SH-SY5Y (cell line): ENCODE results near the gene ACIN1.

Source experiments
- GATA2 ChIP-seq: IDR thresholded peaks from 2 replicates; pipeline ENCODE4 v1.6.1; 2011; ENCODE audit warnings: mild to moderate bottlenecking, low read depth, low read length
- GATA3 ChIP-seq: IDR thresholded peaks from 2 replicates; pipeline ENCODE4 v1.6.1; 2011; ENCODE audit warnings: low read depth, mild to moderate bottlenecking, low read length, moderate library complexity

Gene ACIN1

GRCh38 chr14:23117371-23118020, 22.6 kb upstream of the ACIN1 start:
- TF ChIP-seq GATA2: no peak
- no peak for TF ChIP-seq GATA3

- no peak for TF ChIP-seq GATA3
- TF ChIP-seq GATA2: no peak
These were observed 21.0 kb upstream of the ACIN1 start for GRCh38 chr14:23115918-23116317.

DNA sequence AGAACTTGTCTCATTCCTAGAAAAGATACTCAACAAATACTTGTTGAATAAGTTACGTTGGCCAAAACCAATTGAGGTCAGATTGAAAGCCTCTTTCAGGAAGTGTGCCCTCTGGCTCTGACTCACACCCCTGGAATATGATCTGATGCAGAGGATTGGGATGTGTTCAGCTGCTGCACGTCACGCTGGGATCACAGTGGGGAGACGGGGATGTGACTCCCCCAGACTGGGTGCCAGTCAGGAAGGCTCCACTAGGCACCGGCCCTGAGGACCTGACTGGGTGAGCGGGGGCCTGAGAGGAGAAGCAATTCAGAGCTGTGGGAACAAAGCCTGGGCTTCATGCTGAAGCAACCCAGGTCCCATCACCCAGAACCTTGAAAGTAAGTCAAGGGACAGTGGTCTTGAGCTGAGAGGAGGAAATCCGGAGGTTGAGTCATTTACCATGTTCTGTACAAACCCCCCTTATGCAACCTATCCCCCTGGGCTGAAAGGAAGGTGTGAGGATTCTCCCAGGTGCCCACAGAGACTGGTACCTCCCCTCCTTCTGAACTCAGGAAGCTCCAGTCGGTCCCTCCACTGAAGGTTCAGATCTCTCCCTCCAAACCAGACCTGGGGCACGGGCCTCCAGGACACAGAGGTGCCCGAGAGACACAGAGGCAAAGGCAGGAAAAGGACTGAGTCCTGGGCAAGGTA, 20.2 kb upstream of the ACIN1 start:
- TF ChIP-seq GATA3 (no peak), GATA2 (no peak)

- no peak for TF ChIP-seq GATA3
- TF ChIP-seq GATA2: no peak
These were observed 19.7 kb upstream of the ACIN1 start for GRCh38 chr14:23114669-23115038.

DNA sequence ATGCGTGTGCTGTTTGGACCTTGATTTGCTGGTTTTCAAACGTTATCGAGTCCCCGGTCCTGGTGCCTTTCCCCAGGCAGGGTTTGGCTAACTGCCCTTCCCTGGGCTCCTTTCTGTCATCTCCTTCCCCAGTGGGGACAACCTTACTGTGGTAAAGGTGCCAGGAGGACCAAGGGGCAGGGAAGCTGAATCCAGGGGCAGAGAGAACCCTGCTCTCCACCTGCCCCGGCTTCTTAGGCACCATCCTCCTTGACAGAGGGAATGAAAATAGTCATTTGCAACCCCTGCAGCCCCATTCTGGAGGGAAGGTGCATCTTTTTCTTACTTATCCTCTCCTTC, 19.2 kb upstream of the ACIN1 start:
- no peak for TF ChIP-seq GATA2
- no peak for TF ChIP-seq GATA3

DNA sequence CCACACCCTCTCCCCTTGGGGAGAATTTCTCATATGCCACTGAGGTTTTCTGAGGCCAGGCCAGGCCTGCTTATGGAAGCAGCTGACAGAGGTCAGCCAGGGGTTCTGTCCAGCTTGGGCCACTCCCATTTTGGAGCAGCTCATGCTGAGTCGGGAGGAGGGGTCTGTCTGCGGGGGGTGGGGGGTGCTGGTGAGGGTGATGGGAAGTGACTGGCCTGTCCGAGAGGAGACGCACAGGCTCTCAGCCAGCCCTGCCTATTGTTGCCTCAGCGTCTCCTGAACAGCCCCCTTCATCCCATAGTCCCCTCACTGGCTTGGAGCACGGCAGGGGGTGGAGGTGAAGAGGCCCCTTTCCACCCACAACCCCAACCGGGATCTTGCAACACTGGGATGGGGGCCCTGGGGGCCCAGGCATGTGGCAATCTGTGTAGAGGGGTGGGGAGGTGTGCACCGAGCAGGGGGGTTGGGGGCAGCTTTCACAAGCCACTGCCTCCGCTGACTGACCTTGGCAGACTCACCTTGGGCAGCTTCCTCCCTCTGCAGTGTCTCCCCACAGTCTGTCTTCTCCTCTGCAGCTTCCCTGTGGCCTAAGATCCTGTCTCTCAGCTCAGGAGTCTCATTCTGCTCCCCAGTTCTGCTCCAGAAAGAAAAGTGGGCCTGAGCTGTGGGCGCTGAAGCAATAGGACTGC, 18.6 kb upstream of the ACIN1 start:
- TF ChIP-seq GATA3 (no peak), GATA2 (no peak)

- TF ChIP-seq GATA2: no peak
- no peak for TF ChIP-seq GATA3
These were observed 17.6 kb upstream of the ACIN1 start for GRCh38 chr14:23112359-23113178.

- TF ChIP-seq GATA3 (no peak), GATA2 (no peak)
These were observed 15.8 kb upstream of the ACIN1 start for GRCh38 chr14:23110579-23111365.

GRCh38 chr14:23109769-23110168, 14.8 kb upstream of the ACIN1 start:
- TF ChIP-seq GATA2 (no peak), GATA3 (no peak)

GRCh38 chr14:23106747-23107045, 11.8 kb upstream of the ACIN1 start:
- TF ChIP-seq GATA3 (no peak), GATA2 (no peak)

DNA sequence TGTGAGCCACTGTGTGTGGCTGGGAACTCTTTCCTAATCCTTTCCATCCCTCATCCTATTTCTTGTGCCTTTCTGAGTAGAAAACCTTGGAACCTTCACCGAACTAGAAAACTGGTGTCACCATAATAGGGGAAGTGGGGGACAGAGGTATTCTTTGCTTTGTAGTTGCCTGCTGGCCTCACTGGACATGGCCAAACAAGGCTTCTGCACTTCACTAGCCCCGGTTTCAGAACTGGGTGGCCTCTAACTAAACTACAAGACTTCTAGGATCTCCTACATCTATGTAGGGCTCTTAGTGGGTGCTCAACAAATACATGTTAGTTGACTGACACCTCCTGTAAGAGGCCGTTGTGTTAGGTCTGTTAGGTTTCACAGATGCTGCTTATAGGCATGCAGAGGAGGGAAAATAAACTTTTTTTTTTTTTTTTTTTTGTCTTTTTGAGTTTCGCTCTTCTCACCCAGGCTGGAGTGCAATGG, 10.4 kb upstream of the ACIN1 start:
- TF ChIP-seq GATA2: no peak
- TF ChIP-seq GATA3: no peak

- TF ChIP-seq GATA2 (no peak), GATA3 (no peak)
These were observed 9.8 kb upstream of the ACIN1 start, which contains the start of gene CIROP for GRCh38 chr14:23104591-23105347. CIROP (minus strand) TSS chr14:23104989; CDS start chr14:23104920, 69 bp downstream.

DNA sequence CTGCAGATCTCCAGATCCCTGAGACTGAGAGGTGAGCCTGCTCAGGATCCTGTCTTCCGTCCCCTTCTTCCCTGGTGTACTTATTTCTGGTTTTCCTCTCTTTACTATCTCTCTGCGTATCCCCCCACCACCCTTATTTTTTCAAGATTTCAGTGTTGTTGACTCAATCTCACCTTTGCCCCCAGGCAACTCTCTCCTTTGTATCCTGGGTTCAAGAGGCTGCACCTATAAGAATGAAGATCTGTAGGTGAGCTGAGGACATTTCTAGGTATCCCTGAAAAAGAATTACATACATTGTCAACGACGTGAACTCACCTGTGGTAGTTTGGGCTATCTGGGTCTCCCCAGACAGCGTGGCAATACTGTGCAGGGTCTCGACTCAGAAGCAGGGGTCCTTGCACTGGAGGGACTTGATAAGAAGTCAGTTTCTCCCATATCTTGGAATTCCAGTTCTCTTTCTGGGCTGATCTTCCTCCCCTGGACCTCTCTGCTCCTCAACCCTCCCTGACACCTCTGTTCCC, 9.2 kb upstream of the ACIN1 start:
- no peak for TF ChIP-seq GATA3
- TF ChIP-seq GATA2: no peak

DNA sequence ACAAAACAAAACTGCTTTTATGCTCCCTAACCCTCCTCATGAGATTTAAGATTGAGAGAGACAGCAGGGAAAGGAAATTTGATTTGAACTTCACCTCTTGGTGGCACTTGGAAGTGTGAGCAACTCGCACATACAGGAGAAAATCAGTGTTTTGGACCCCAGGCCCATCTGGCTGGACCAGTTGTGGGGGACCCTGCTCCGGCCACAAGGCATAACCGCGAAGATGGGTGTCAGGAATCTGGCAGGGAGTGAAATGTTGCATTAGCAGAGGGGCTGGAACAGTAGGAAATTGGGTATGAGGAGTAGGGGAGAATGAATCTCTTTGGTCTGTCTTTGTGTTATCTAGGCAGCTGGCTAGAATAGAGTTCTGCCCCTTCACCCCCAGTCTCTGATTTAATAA, 8.6 kb upstream of the ACIN1 start:
- TF ChIP-seq GATA2 (no peak), GATA3 (no peak)
